ENCODE measurements around the gene ADAM11.
"Not testable (repeated sequence)": the region's sequence is repeated elsewhere in the genome, so short reads cannot be mapped to it uniquely, and the experiment has no call there.

ADAM11 gene

GRCh38 chr17:44758414-44759085 lies at the start of gene ADAM11:
Gene ADAM11 (plus strand): TSS chr17:44758988. CDS start chr17:44759200, 212 bp downstream.
- H3K27ac Mint-ChIP-seq = no peak within 1 kb of the TSS
- H3K4me1 Mint-ChIP-seq = no peaks in the 10 kb centered on the region
- no peak for DNase-seq (ENCODE audit: low spot score in 2 of 2)
- H3K4me3 Mint-ChIP-seq = peak within 1 kb of the TSS; percentile 50
- H3K36me3 Mint-ChIP-seq = no peaks in the 10 kb centered on the region
- ATAC-seq = peak; percentile 29
- no peaks in the 10 kb centered on the region for H3K9me3 Mint-ChIP-seq

- Mint-ChIP-seq H3K4me3 (no peak overlapping the region), H3K36me3 (peaks cover 14% of the 10 kb centered on the region)
- no peak for ATAC-seq
Measured at GRCh38 chr17:44719444-44719843, 39.3 kb upstream of the ADAM11 start.

GRCh38 chr17:44722254-44722653 lies 36.5 kb upstream of the ADAM11 start:
- no peak overlapping the region for H3K4me3 Mint-ChIP-seq

More at GRCh38 chr17:44719444-44719843, 39.3 kb upstream of the ADAM11 start:
- no peak overlapping the region for H3K27ac Mint-ChIP-seq
- H3K9me3 Mint-ChIP-seq = no peaks in the 10 kb centered on the region
- no peaks in the 10 kb centered on the region for H3K4me1 Mint-ChIP-seq
- DNase-seq (ENCODE audit: low spot score in 2 of 2) = no peak

GRCh38 chr17:44726121-44726520 lies 32.7 kb upstream of the ADAM11 start:
- not testable (repeated sequence) for H3K4me3 Mint-ChIP-seq; ATAC-seq; H3K4me1 Mint-ChIP-seq; H3K9me3 Mint-ChIP-seq; H3K27ac Mint-ChIP-seq; DNase-seq (ENCODE audit: low spot score in 2 of 2)
- H3K36me3 Mint-ChIP-seq = peaks cover 50% of the 10 kb centered on the region

More at GRCh38 chr17:44722254-44722653, 36.5 kb upstream of the ADAM11 start:
- Mint-ChIP-seq H3K27ac (no peak overlapping the region), H3K36me3 (peaks cover 35% of the 10 kb centered on the region), H3K9me3 (no peaks in the 10 kb centered on the region), H3K4me1 (no peaks in the 10 kb centered on the region)
- no peak for DNase-seq (ENCODE audit: low spot score in 2 of 2)
- no peak for ATAC-seq

- H3K36me3 Mint-ChIP-seq = no peaks in the 10 kb centered on the region
- DNase-seq (ENCODE audit: low spot score in 2 of 2) = no peak
- no peak overlapping the region for H3K27ac Mint-ChIP-seq
- H3K4me3 Mint-ChIP-seq = no peak overlapping the region
- ATAC-seq = peak; percentile 31
- no peaks in the 10 kb centered on the region for H3K4me1 Mint-ChIP-seq
- H3K9me3 Mint-ChIP-seq = no peaks in the 10 kb centered on the region
Measured at GRCh38 chr17:44733753-44734152, 25.0 kb upstream of the ADAM11 start.

GRCh38 chr17:44734272-44734671 lies 24.5 kb upstream of the ADAM11 start:
- Mint-ChIP-seq H3K9me3 (no peaks in the 10 kb centered on the region), H3K4me1 (no peaks in the 10 kb centered on the region), H3K27ac (peak overlapping the region; percentile 29), H3K36me3 (no peaks in the 10 kb centered on the region), H3K4me3 (no peak overlapping the region)
- ATAC-seq (no peak), DNase-seq (ENCODE audit: low spot score in 2 of 2) (no peak)

- DNase-seq (ENCODE audit: low spot score in 2 of 2) (no peak), ATAC-seq (no peak)
- no peak overlapping the region for H3K4me3 Mint-ChIP-seq
- no peaks in the 10 kb centered on the region for H3K4me1 Mint-ChIP-seq
- H3K36me3 Mint-ChIP-seq = no peaks in the 10 kb centered on the region
- no peak overlapping the region for H3K27ac Mint-ChIP-seq
- no peaks in the 10 kb centered on the region for H3K9me3 Mint-ChIP-seq
Measured at GRCh38 chr17:44736551-44737240, 22.1 kb upstream of the ADAM11 start.

GRCh38 chr17:44738214-44738906 lies 20.4 kb upstream of the ADAM11 start:
- ATAC-seq = peak; percentile 58
- Mint-ChIP-seq H3K27ac (no peak overlapping the region), H3K4me1 (no peaks in the 10 kb centered on the region), H3K36me3 (no peaks in the 10 kb centered on the region), H3K9me3 (no peaks in the 10 kb centered on the region), H3K4me3 (no peak overlapping the region)
- DNase-seq (ENCODE audit: low spot score in 2 of 2) = no peak

- H3K4me1 Mint-ChIP-seq = no peaks in the 10 kb centered on the region
- no peaks in the 10 kb centered on the region for H3K36me3 Mint-ChIP-seq
- DNase-seq (ENCODE audit: low spot score in 2 of 2) (no peak), ATAC-seq (no peak)
- no peak overlapping the region for H3K27ac Mint-ChIP-seq
- no peak overlapping the region for H3K4me3 Mint-ChIP-seq
- H3K9me3 Mint-ChIP-seq = no peaks in the 10 kb centered on the region
Measured at GRCh38 chr17:44741316-44741715, 17.5 kb upstream of the ADAM11 start.

- ATAC-seq = no peak
- Mint-ChIP-seq H3K4me1 (no peaks in the 10 kb centered on the region), H3K9me3 (no peaks in the 10 kb centered on the region), H3K27ac (no peak overlapping the region), H3K36me3 (no peaks in the 10 kb centered on the region), H3K4me3 (no peak overlapping the region)
- DNase-seq (ENCODE audit: low spot score in 2 of 2) = no peak
Measured at GRCh38 chr17:44745301-44745700, 13.5 kb upstream of the ADAM11 start.

GRCh38 chr17:44745738-44746137 lies 13.1 kb upstream of the ADAM11 start:
- not testable (repeated sequence) for H3K27ac Mint-ChIP-seq; H3K4me1 Mint-ChIP-seq; H3K36me3 Mint-ChIP-seq; H3K9me3 Mint-ChIP-seq; H3K4me3 Mint-ChIP-seq; DNase-seq (ENCODE audit: low spot score in 2 of 2); ATAC-seq

GRCh38 chr17:44747566-44747965 lies 11.2 kb upstream of the ADAM11 start:
- no peaks in the 10 kb centered on the region for H3K4me1 Mint-ChIP-seq
- no peak for ATAC-seq
- H3K27ac Mint-ChIP-seq = peak overlapping the region; percentile 37
- H3K4me3 Mint-ChIP-seq = no peak overlapping the region
- no peaks in the 10 kb centered on the region for H3K9me3 Mint-ChIP-seq
- DNase-seq (ENCODE audit: low spot score in 2 of 2) = no peak
- H3K36me3 Mint-ChIP-seq = no peaks in the 10 kb centered on the region

GRCh38 chr17:44749076-44749979 lies 9.5 kb upstream of the ADAM11 start:
- H3K4me3 Mint-ChIP-seq = no peak overlapping the region
- no peaks in the 10 kb centered on the region for H3K9me3 Mint-ChIP-seq
- no peaks in the 10 kb centered on the region for H3K36me3 Mint-ChIP-seq
- no peaks in the 10 kb centered on the region for H3K4me1 Mint-ChIP-seq
- DNase-seq (ENCODE audit: low spot score in 2 of 2) = no peak
- H3K27ac Mint-ChIP-seq = no peak overlapping the region
- peak; percentile 14 for ATAC-seq

- H3K9me3 Mint-ChIP-seq = no peaks in the 10 kb centered on the region
- H3K4me1 Mint-ChIP-seq = no peaks in the 10 kb centered on the region
- no peak overlapping the region for H3K4me3 Mint-ChIP-seq
- no peaks in the 10 kb centered on the region for H3K36me3 Mint-ChIP-seq
- DNase-seq (ENCODE audit: low spot score in 2 of 2) = no peak
- H3K27ac Mint-ChIP-seq = no peak overlapping the region
- ATAC-seq = no peak
Measured at GRCh38 chr17:44749980-44750318, 8.8 kb upstream of the ADAM11 start.

- Mint-ChIP-seq H3K4me3 (no peak overlapping the region), H3K4me1 (no peaks in the 10 kb centered on the region), H3K27ac (peak overlapping the region; percentile 69), H3K9me3 (no peaks in the 10 kb centered on the region), H3K36me3 (no peaks in the 10 kb centered on the region)
- ATAC-seq = no peak
- DNase-seq (ENCODE audit: low spot score in 2 of 2) = no peak
Measured at GRCh38 chr17:44751331-44751730, 7.5 kb upstream of the ADAM11 start.
